HEK293 (cell line): ENCODE results near the gene FES.

Experiments
- CTCF ChIA-PET: fragments of 350-600 bp; formaldehyde crosslinking; extraction: SDS; loops from one replicate; lab custom pipeline; 2021; ENCODE audit warnings: antibody characterized with exemption; lab: Yijun Ruan, JAX
- POLR2A ChIA-PET: fragments of 300-600 bp; formaldehyde crosslinking; extraction: SDS; loops from one replicate; lab custom pipeline; 2020; ENCODE audit warnings: antibody characterized with exemption, inconsistent platforms; lab: Yijun Ruan, JAX
- H3K27ac ChIP-seq: fragments of 200-500 bp; sonication (Bioruptor generic); 2 replicates; pipeline ENCODE4 v1.5.1; 2014; ENCODE audit warnings: low read depth, low read length, control low read depth, inconsistent platforms; ENCODE audit errors: extremely low read depth
- H3K36me3 ChIP-seq, 2 experiments: fragments of 200-500 bp in 1 of 2; sonication (Bioruptor generic) in 1 of 2; 1 replicate in 1 of 2; 2 replicates in 1 of 2; pipeline ENCODE4 v1.5.1; 2014 to 2017; ENCODE audit warnings: inconsistent platforms in 2 of 2, low read length in 2 of 2; ENCODE audit not compliant: control insufficient read depth in 2 of 2, insufficient read depth in 1 of 2
- H3K4me1 ChIP-seq: fragments of 200-500 bp; sonication (Bioruptor generic); 2 replicates; pipeline ENCODE4 v1.5.1; 2014; ENCODE audit warnings: mild to moderate bottlenecking, low read length, inconsistent platforms; ENCODE audit not compliant: control insufficient read depth, insufficient read depth
- H3K4me3 ChIP-seq: 2 replicates; pipeline ENCODE4 v1.5.1; 2011; ENCODE audit warnings: low read depth, mild to moderate bottlenecking, control low read depth, low read length, moderate library complexity
- H3K9me3 ChIP-seq: fragments of 200-500 bp; sonication (Bioruptor generic); 2 replicates; pipeline ENCODE4 v1.5.1; 2014; ENCODE audit warnings: low read depth, low read length, inconsistent platforms; ENCODE audit not compliant: control insufficient read depth, insufficient read depth
- GLI2 ChIP-seq: fragments of 450-650 bp; formaldehyde crosslinking; IDR thresholded peaks from 2 replicates; pipeline ENCODE4; 2017; ENCODE audit warnings: missing biosample characterization, missing genetic modification characterization, low read depth, borderline replicate concordance
- GLI4 ChIP-seq: fragments of 450-650 bp; formaldehyde crosslinking; IDR thresholded peaks from 2 replicates; pipeline ENCODE4 v1.5.1; 2016; ENCODE audit warnings: missing biosample characterization, missing genetic modification characterization
- KLF1 ChIP-seq: fragments of 450-650 bp; formaldehyde crosslinking; IDR thresholded peaks from 2 replicates; pipeline ENCODE4 v1.5.1; 2016; ENCODE audit warnings: missing biosample characterization, missing genetic modification characterization
- KLF10 ChIP-seq: fragments of 450-650 bp; IDR thresholded peaks from 2 replicates; pipeline ENCODE4 v1.5.1; 2018; ENCODE audit warnings: missing biosample characterization, mild to moderate bottlenecking, missing genetic modification characterization
- OVOL3 ChIP-seq: fragments of 450-650 bp; formaldehyde crosslinking; IDR thresholded peaks from 2 replicates; pipeline ENCODE4 v1.5.1; 2016; ENCODE audit warnings: missing biosample characterization, missing genetic modification characterization
- SCRT2 ChIP-seq: fragments of 450-650 bp; formaldehyde crosslinking; IDR thresholded peaks from 2 replicates; pipeline ENCODE4 v1.5.1; 2016; ENCODE audit warnings: missing biosample characterization, missing genetic modification characterization
- SP7 ChIP-seq: fragments of 450-650 bp; formaldehyde crosslinking; IDR thresholded peaks from 2 replicates; pipeline ENCODE4 v1.5.1; 2016; ENCODE audit warnings: missing biosample characterization, missing genetic modification characterization
- YY1 ChIP-seq: fragments of 450-650 bp; formaldehyde crosslinking; IDR thresholded peaks from 2 replicates; pipeline ENCODE4 v1.5.1; 2018; ENCODE audit warnings: missing biosample characterization, missing genetic modification characterization
- YY2 ChIP-seq: fragments of 450-650 bp; formaldehyde crosslinking; IDR thresholded peaks from 2 replicates; pipeline ENCODE4 v1.5.1; 2016; ENCODE audit warnings: missing biosample characterization, missing genetic modification characterization
- ZBTB1 ChIP-seq: fragments of 450-650 bp; formaldehyde crosslinking; IDR thresholded peaks from 2 replicates; pipeline ENCODE4 v1.5.1; 2016; ENCODE audit warnings: missing biosample characterization, missing genetic modification characterization
- ZNF211 ChIP-seq: fragments of 450-650 bp; formaldehyde crosslinking; IDR thresholded peaks from 2 replicates; pipeline ENCODE4 v1.5.1; 2016; ENCODE audit warnings: low read depth, missing biosample characterization, missing genetic modification characterization
- ZNF311 ChIP-seq: fragments of 450-650 bp; formaldehyde crosslinking; IDR thresholded peaks from 2 replicates; pipeline ENCODE4 v1.5.1; 2017; ENCODE audit warnings: missing biosample characterization, missing genetic modification characterization, borderline replicate concordance
- ZNF341 ChIP-seq: fragments of 450-650 bp; formaldehyde crosslinking; IDR thresholded peaks from 2 replicates; pipeline ENCODE4; 2016; ENCODE audit warnings: low read depth, missing biosample characterization, missing genetic modification characterization
- ZNF518A ChIP-seq: fragments of 450-650 bp; formaldehyde crosslinking; conservative IDR thresholded peaks from 2 replicates; pipeline ENCODE4 v1.5.1; 2016; ENCODE audit warnings: low read depth, missing biosample characterization, missing genetic modification characterization
- ZNF555 ChIP-seq: fragments of 450-650 bp; formaldehyde crosslinking; conservative IDR thresholded peaks from 2 replicates; pipeline ENCODE4 v1.5.1; 2017; ENCODE audit warnings: missing biosample characterization, mild to moderate bottlenecking, missing genetic modification characterization, inconsistent platforms
- ZNF768 ChIP-seq: fragments of 450-650 bp; formaldehyde crosslinking; IDR thresholded peaks from 2 replicates; pipeline ENCODE4 v1.5.1; 2018; ENCODE audit warnings: missing biosample characterization, mild to moderate bottlenecking, missing genetic modification characterization
- TF ChIP-seq, protein P1 (sequence below): IDR thresholded peaks from 2 replicates; pipeline ENCODE4 v1.6.1; 2011; ENCODE audit warnings: mild to moderate bottlenecking, low read depth, low read length, borderline replicate concordance
- TF ChIP-seq, protein P2 (sequence below): sonication (generic); formaldehyde crosslinking; IDR thresholded peaks from 2 replicates; pipeline ENCODE4 v1.8.1; 2022; ENCODE audit warnings: mild to moderate bottlenecking, moderate library complexity, missing genetic modification reagents
- TF ChIP-seq, protein P3 (sequence below): fragments of 450-650 bp; formaldehyde crosslinking; IDR thresholded peaks from 2 replicates; pipeline ENCODE4 v1.5.1; 2016; ENCODE audit warnings: missing biosample characterization, missing genetic modification characterization

FES gene

GRCh38 chr15:90941038-90941437 is 56.7 kb downstream of the FES start:
- ChIA-PET POLR2A (interaction anchor here (2.4 kb wide), 1 partner anchor 14 kb away, joined by 14 read pairs; the partner anchor contains the start of gene RCCD1), CTCF (interaction anchor here (4.1 to 5.1 kb wide), 2 partner anchors 8 to 16 kb away, joined by 26 to 60 read pairs; partner anchors contain the start of genes HDDC3 and UNC45A)
- Histone ChIP-seq H3K4me3 (no peak overlapping the region), H3K4me1 (no peaks in the 10 kb centered on the region), H3K36me3 (peaks cover 74 to 88% of the 10 kb centered on the region in 2 experiments)
- no peak for TF ChIP-seq ZNF518A
- no peak for TF ChIP-seq GLI4 (tag by site-specific recombination)
- no peak for TF ChIP-seq ZNF768 (tag by site-specific recombination)
- TF ChIP-seq, protein P1, sequence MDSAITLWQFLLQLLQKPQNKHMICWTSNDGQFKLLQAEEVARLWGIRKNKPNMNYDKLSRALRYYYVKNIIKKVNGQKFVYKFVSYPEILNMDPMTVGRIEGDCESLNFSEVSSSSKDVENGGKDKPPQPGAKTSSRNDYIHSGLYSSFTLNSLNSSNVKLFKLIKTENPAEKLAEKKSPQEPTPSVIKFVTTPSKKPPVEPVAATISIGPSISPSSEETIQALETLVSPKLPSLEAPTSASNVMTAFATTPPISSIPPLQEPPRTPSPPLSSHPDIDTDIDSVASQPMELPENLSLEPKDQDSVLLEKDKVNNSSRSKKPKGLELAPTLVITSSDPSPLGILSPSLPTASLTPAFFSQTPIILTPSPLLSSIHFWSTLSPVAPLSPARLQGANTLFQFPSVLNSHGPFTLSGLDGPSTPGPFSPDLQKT = no peak
- TF ChIP-seq YY2 = no peak
- no peak for TF ChIP-seq SCRT2 (tag by site-specific recombination)
- TF ChIP-seq, protein P2, sequence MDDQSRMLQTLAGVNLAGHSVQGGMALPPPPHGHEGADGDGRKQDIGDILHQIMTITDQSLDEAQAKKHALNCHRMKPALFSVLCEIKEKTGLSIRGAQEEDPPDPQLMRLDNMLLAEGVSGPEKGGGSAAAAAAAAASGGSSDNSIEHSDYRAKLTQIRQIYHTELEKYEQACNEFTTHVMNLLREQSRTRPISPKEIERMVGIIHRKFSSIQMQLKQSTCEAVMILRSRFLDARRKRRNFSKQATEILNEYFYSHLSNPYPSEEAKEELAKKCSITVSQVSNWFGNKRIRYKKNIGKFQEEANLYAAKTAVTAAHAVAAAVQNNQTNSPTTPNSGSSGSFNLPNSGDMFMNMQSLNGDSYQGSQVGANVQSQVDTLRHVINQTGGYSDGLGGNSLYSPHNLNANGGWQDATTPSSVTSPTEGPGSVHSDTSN (CRISPR knock-in tag) = no peak
- TF ChIP-seq SP7 = no peak
- TF ChIP-seq KLF10 = no peak
- no peak for TF ChIP-seq GLI2
- TF ChIP-seq ZNF311 (tag by site-specific recombination) = no peak
- TF ChIP-seq ZNF211 = no peak
- no peak for TF ChIP-seq ZNF341 (tag by site-specific recombination)
- TF ChIP-seq, protein P3, sequence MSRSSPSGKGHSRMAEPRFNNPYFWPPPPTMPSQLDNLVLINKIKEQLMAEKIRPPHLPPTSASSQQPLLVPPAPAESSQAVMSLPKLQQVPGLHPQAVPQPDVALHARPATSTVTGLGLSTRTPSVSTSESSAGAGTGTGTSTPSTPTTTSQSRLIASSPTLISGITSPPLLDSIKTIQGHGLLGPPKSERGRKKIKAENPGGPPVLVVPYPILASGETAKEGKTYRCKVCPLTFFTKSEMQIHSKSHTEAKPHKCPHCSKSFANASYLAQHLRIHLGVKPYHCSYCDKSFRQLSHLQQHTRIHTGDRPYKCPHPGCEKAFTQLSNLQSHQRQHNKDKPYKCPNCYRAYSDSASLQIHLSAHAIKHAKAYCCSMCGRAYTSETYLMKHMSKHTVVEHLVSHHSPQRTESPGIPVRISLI (tag by site-specific recombination) = no peak
- no peak for TF ChIP-seq KLF1
- no peak for TF ChIP-seq OVOL3 (tag by site-specific recombination)
- no peak for TF ChIP-seq ZBTB1 (tag by site-specific recombination)
- no peak for TF ChIP-seq YY1 (tag by site-specific recombination)
- no peak for TF ChIP-seq ZNF555 (tag by site-specific recombination)
- TF ChIP-seq, all 188 proteins: peak for 0
- no peaks in the 10 kb centered on the region for H3K9me3 ChIP-seq
- H3K27ac ChIP-seq = no peak overlapping the region
